Stimulated activated CD8-positive, alpha-beta memory T cell treated with anti-CD3 and anti-CD28 coated beads, Interleukin-4, amount 100 ng/mL, for 48 hours (primary cell): ENCODE results near the gene OR5AU1.
"Not testable (repeated sequence)": the region's sequence is repeated elsewhere in the genome, so short reads cannot be mapped to it uniquely, and the experiment has no call there.

Experiments
- DNase-seq: peaks from one replicate; pipeline ENCODE4 v3.0.0-alpha.2; 2020

OR5AU1 gene

GRCh38 chr14:21169573-21169972 lies 13.7 kb upstream of the OR5AU1 start:
- DNase-seq: no peak

DNA sequence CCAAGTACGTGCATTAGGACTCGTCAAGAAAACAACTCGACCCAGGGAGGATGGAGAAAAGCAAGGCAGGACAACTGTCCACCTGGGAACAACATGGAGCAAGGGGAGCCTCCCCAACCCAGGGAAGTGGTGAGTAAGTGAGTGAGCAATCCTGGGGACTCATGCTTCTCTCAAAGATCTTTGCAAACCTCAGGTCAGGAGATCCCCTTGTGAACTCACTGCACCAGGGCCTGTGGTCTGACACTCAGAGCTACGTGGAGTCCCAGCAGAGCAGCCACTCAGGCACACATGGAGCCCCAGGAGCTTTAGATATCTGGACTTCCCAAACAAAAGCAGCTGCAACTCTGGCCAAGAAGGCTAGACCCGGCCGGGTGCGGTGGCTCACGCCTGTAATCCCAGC lies 12.2 kb upstream of the OR5AU1 start:
- no peak for DNase-seq

GRCh38 chr14:21165670-21166069 lies 9.8 kb upstream of the OR5AU1 start:
- DNase-seq: not testable (repeated sequence)

GRCh38 chr14:21165002-21165605 lies 9.2 kb upstream of the OR5AU1 start:
- not testable (repeated sequence) for DNase-seq

DNA sequence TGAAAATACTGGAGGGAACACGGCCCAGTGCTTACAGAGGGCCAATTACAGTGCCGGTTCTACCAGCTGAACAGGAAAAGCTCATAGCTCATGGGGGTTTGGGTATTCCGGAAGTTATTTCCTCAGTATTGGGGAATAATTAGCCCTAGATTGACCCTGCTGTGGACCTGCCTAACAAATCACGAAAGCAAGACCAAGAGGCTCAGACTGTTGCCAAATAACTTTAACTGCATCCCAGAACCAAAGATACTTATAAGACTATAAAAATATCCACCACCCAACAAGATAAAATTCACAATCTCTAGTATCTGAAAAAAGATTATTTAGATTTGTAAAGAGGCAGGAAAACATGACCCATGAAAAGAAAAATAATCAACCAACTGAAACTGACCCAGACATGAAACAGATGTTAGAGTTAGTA lies 8.0 kb upstream of the OR5AU1 start:
- no peak for DNase-seq

- DNase-seq: no peak
Observed at GRCh38 chr14:21162081-21162480, 6.2 kb upstream of the OR5AU1 start.

DNA sequence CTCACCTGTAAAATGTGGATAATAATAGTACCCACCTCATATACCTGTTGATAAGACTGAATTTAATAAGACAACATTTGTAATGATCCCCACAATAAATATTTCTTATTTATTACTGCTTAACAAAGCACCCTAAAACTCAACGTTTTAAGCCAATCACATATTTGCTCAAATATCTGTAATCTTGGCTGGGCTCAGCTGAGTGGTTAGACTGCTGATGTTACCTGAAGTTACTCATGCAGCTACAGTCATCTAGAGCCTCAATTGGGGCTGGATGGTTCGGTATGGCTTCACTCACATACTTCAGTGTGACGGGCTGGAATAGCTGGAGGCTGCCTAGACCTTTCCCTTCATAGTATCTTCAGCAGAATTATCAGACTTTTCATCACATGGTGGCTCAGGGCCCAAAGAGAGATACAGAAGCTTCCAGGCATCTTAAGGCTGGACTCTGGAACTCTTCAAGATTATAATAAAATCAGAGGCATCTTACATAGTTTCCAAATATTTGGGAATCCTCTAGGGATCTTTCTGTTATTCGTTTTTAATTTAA lies 4.3 kb upstream of the OR5AU1 start:
- DNase-seq: no peak

DNA sequence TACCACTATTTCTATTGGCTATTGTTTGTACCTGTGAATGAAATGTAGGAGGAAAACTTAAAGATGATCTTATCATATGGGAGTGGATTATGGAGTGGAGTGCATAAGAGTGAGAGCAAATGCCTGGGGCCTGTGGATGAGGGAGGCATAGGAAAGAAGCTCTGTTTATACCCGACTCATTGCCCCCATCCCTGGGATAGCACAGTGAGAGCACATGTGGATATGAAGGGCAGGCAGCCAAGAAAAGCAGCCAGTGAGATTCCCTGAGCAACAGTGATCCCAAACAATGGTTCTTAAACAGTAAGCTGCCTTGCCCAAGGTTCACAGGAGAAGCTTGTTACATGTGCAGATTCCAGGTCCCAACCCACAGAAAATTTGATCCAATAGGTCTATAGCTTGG lies 2.3 kb upstream of the OR5AU1 start:
- not testable (repeated sequence) for DNase-seq

- DNase-seq: no peak
Observed at GRCh38 chr14:21149641-21150367, 6.1 kb downstream of the OR5AU1 start.

- no peak for DNase-seq
Observed at GRCh38 chr14:21145437-21145836, 10.4 kb downstream of the OR5AU1 start.

GRCh38 chr14:21142357-21142756 lies 13.5 kb downstream of the OR5AU1 start:
- no peak for DNase-seq

GRCh38 chr14:21136024-21136423 lies 19.8 kb downstream of the OR5AU1 start:
- no peak for DNase-seq

- DNase-seq: no peak
Observed at GRCh38 chr14:21133901-21134300, 22.0 kb downstream of the OR5AU1 start.

DNA sequence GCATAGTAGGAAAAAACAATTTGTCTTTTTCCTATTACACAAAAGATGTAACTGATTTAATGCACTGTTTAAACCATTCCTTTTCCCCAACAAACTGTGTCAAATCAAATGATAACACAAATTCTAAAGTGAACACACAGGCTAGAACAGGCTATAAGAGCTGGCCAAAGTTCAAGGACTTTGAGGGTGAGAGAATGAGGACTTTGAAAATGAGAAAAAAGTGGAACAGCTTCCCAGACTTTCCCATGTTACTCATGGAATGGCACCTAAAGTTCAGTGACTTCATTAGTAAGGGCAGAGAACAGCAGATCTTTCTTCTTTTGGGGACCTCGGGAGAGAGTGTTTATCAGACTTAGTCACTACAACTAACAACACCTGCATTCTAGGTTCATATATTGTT lies 32.4 kb downstream of the OR5AU1 start:
- DNase-seq: no peak

DNA sequence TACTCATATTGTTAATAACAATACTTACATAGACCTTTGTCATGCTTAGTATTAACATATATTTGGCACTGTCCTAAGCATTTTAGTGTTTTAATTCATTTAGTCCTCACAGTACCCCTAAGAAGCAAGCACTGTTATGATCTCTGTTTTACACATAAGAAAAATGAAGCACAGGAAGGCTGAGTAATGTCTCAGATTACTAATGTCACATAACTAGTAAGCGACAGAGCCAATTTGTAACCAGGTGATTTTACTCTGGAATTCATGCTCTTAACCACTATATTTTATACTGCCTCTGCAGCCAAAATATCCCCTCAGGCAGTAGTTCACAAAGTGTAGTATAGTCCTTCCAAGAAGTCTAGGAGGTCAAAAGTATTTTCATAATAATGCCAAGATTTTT lies 34.7 kb downstream of the OR5AU1 start:
- DNase-seq: no peak

DNA sequence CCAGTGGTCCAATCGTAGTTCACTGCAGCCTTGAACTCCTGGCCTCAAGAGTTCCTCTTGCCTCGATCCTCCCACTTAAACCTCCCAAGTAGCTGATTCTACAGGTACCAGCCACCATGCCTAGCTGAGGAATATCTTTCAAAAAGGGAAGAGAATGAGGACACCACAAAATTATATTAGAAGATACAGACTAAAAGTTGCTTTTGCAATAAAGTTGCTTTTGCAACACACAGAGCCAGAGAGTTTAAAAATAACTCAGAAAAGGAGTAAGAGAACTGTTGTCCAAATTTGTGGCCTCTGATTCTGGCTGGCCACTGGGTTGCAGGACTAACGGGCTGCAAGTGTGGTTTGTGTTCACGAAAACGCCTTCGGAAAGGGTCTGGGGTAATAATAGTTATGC lies 35.2 kb downstream of the OR5AU1 start:
- DNase-seq: no peak

DNA sequence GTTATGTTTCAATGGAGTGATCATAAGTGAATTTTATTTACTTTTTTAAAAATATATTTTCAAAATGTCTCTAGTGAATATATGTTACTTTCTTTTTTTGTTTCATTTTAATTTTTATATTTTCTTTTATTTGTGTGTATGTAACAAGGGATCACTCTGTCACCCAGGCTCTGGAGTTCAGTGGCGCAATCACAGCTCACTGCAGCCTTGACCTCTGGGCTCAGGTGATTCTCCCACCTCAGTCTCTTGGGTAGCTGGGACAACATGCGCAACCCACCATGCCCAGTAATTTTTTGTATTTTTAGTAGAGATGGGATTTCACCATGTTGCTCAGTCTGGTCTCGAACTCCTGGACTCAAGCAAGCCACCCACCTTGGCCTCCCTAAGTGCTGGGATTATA lies 36.9 kb downstream of the OR5AU1 start:
- DNase-seq: no peak

DNA sequence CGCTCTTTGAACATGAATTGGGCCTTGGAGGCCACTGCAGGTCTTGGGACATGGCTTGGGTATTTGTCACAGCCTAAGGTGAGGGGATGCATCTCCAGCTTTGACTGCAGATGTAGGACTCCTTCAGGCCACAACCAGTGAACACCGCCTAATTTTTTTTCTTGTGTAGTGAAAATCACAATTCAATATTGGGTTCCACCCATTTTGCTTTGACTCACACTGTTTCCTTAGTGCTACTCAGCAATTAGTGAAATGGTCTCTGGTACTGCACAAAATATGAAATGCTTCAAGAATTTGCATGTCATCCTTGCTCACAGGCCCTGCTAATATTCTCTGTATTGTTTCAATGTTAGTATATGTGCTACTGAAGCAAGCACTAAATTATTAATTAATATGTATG lies 42.5 kb downstream of the OR5AU1 start:
- no peak for DNase-seq

- DNase-seq: no peak
Observed at GRCh38 chr14:21112255-21112654, 43.6 kb downstream of the OR5AU1 start.

GRCh38 chr14:21109377-21110138 lies 46.3 kb downstream of the OR5AU1 start:
- peak; percentile 61 for DNase-seq

GRCh38 chr14:21108791-21109190 lies 47.1 kb downstream of the OR5AU1 start:
- DNase-seq: no peak

DNA sequence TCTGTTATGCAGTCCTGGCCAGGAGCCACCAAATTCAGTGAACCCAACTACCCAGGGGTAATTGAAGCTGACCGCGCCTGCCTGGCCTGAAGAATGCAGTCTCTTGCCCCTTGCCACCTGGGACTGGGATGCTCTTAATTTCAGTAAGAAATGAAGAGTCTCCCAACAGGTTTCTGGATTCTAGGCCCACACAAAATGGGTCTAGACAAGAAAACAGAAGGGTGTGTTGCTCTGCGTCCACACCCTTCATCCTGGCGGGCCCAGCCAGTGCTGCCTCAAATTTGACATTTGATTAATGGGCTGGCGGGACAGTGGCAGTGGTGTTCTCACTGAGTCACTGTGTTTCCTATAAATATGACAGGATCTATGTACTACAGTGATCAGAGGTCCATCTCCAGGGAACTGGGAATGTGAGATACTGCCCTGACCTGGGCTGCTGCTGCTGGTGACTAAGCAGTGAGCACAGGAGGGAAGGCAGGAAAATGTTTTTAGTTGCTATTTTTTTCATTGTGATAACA lies 48.5 kb downstream of the OR5AU1 start:
- no peak for DNase-seq

DNA sequence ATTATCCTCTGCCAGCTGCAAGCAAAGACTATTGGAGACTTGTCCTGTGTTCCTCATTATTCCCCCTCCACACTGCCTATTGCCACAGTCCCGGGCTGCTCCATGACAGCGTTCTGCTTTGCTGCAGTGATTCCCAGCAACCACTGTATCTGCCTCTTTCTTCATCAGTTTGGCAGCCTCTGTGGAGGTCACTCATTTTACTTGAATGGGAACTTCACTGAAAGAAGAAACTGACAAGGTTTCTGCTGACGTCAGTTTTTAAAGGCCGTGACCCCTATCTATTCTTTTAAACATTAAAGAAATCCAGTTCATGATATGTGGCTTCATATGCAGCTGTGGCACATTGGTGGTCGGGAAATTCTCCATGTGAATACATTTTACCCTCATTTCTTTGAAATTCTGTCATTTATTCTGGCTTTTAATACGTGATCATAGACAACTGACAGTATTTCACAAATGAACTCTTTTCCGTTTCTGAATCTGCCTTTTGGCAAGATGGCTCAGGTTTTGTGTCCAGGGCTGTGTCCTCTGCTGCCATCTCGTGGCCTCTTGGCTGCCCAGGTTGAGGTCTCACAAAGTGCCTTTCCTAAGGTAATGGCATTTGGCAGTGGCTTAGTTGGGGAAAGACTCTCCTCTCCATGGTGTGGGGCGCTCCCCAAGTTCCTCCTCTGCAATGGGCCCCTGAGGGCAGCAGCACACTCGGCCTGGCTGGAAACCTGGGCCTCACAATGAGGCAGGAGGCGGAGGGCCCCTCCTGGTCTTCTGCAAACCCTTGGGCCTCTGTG lies 49.2 kb downstream of the OR5AU1 start:
- DNase-seq: peak; percentile 86
